Stimulated activated naive CD8-positive, alpha-beta T cell treated with anti-CD3 and anti-CD28 coated beads, Interleukin-15, Interleukin-2, amounts not matched to agents 100 U/mL and 50 U/mL, for 24 hours (primary cell): ENCODE data around the gene PRR23A.
A peak's percentile ranks its signal among the peaks of the same experiment; 100 is the strongest.

Experiments
- ATAC-seq: fragments of 150-1000 bp; cut with Tn5 transposase; one replicate; pipeline ENCODE4 v1.10.0; 2021
- DNase-seq: peaks from one replicate; pipeline ENCODE4 v3.0.0; 2021

The PRR23A gene

DNA sequence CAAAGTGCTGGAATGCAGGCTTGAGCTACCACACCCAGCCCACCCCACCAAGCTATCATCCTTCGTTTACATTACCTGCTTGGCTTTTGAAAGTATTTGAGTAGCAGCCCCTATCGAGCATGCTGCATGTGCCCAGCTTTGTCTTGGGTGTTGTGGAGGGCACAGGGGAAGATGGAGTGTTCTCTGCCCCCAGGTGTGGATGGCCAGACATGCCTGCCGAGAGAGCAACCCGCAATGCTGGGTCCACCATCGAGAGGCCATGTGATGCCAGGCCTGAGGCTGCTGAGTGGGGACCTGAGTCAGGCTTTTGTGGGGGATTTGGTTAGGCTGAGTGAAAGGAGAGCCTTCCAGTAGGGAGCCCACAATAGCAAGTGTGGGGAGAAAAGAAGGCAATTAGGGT lies 33.1 kb downstream of the PRR23A start:
- no peak for ATAC-seq
- DNase-seq, result no peak

DNA sequence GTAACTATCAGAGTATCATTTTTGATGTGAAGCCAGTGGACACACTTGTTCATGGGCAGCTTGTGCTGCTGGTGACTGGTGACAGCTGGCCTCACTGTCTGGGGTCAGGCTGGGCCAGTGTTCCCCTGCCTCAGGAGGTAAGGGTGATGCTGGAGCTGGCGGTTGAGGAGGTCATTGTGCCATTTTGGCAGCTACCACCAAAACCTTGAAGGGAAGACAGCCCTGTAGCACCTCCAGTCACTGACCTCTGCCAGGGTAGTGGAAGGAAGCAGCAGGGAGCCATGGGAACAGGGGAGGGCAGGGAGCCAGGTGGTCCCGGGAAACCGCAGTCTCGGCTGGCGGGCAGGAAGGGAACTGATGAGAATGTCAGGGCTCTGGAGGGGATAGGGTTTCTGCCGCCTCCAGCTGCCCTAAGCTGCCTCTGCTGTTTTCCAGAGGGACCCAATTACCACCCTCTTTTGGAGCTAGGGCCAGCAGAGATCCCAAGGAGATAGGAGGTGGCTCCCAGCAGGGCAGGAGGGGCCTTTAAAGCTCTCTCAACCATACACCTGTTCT lies 34.2 kb downstream of the PRR23A start:
- no peak for DNase-seq
- no peak for ATAC-seq

- DNase-seq (no peak), ATAC-seq (no peak)
These were observed 41.1 kb downstream of the PRR23A start for GRCh38 chr3:138964923-138965322.

DNA sequence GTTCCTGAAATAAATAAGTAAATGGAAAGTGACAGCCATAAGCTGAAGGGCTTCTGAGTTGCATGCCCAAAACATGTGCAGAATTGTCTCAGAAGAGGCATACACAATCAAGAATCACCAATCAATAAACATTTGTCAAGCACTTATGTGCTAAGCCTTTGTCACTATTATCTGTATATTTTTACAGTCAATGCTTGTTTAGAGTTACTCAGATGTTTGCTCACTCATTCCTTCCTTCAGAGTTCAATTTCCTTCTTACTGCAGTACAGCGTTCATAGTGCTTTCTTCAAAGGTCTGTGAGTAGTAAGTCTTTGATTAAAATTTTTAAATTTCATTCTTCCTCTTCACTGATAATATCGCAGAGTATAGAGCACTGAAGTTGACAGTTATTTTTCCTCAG lies 41.8 kb downstream of the PRR23A start:
- ATAC-seq, result no peak
- DNase-seq, result no peak

GRCh38 chr3:138962854-138963560 lies 43.1 kb downstream of the PRR23A start:
- ATAC-seq (no peak), DNase-seq (no peak)

DNA sequence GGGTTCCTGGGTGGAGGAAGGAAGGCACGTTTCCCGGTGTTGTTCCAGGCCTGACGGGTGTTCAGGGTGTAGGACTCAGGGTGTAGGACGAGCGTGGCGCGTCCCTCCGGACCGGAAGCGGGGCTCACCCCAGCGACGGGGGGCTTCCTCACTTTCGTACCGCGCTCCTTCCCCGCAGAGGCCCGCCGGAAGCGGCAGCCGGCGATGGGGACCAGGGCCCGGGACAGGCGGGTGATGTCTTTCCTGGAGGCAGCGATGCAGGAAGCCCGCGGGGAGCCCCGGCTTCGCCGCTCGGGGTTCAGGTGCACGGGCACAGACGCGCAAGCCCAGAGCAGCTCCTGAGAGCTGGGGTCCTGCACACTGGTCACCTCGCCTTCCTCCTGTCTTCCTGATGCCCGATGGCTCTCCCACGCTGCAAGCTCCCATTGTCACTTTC lies 45.6 kb downstream of the PRR23A start:
- peak; percentile 28 for ATAC-seq

More for the DNA sequence above, 45.6 kb downstream of the PRR23A start:
- no peak for DNase-seq
